ENCODE data around the gene PRSS21. TPM values are rescaled to one million over a fixed set of nuclear protein-coding genes. Genes with fewer than 3 reads are reported as not detected.

PRSS21 gene
- total and polyA plus RNA-seq, 4 donors, result 0.18 to 1.0 (median 0.26) TPM; not detected in 1

- Histone ChIP-seq H3K9me3 (ENCODE audit: control insufficient read depth in 4 of 4, low read length in 3 of 4) (no peaks in the 10 kb centered on the region), H3K27me3 (ENCODE audit: control insufficient read depth in 4 of 4, insufficient read depth in 4 of 4, low read length in 3 of 4) (no peaks in the 10 kb centered on the region), H3K4me3 (ENCODE audit: low read depth in 1 of 3, low read length in 3 of 3) (no peak overlapping the region), H3K9ac (ENCODE audit: low read depth in 1 of 2, low read length in 2 of 2) (no peak overlapping the region), H3K4me1 (ENCODE audit: control insufficient read depth in 4 of 4, insufficient read depth in 4 of 4, low read length in 3 of 4) (peaks cover 5 to 20% (median 14%) of the 10 kb centered on the region in 4 donors), H3K27ac (ENCODE audit: low read depth in 1 of 2, low read length in 2 of 2) (no peak overlapping the region), H3K36me3 (ENCODE audit: control insufficient read depth in 4 of 4, insufficient read depth in 3 of 4, low read depth in 1 of 4, low read length in 3 of 4) (peaks cover 25 to 55% (median 31%) of the 10 kb centered on the region in 4 donors)
- no peak for TF ChIP-seq CTCF (IDR thresholded peaks at IDR 0.05; ENCODE audit: low read depth, low read length, missing input control)
- TF ChIP-seq JUND (IDR thresholded peaks at IDR 0.05), result no peak
- no peak for TF ChIP-seq REST (IDR thresholded peaks at IDR 0.05)
- TF ChIP-seq RXRA (IDR thresholded peaks at IDR 0.05), result no peak
- no peak for TF ChIP-seq HNF4A (conservative IDR thresholded peaks at IDR 0.05)
- TF ChIP-seq NR2F2 (IDR thresholded peaks at IDR 0.05), result no peak
- TF ChIP-seq SP1 (IDR thresholded peaks at IDR 0.05), result no peak
- no peak for TF ChIP-seq GABPA (IDR thresholded peaks at IDR 0.05 in 1 of 2, conservative IDR thresholded peaks at IDR 0.05 in 1 of 2)
- no peak for TF ChIP-seq TAF1 (conservative IDR thresholded peaks at IDR 0.05)
- no peak for TF ChIP-seq MAX (IDR thresholded peaks at IDR 0.05)
- no peak for TF ChIP-seq RAD21 (IDR thresholded peaks at IDR 0.05)
- no peak for TF ChIP-seq EGR1 (IDR thresholded peaks at IDR 0.05; ENCODE audit: low read depth in 2 of 2)
- no peak for TF ChIP-seq FOXA1 (IDR thresholded peaks at IDR 0.05)
- TF ChIP-seq HNF4G (IDR thresholded peaks at IDR 0.05), result no peak
- TF ChIP-seq YY1 (IDR thresholded peaks at IDR 0.05), result no peak
- no peak for TF ChIP-seq ATF3 (IDR thresholded peaks at IDR 0.05)
- TF ChIP-seq ZBTB33 (IDR thresholded peaks at IDR 0.05), result no peak
- no peak for TF ChIP-seq FOXA2 (IDR thresholded peaks at IDR 0.05)
- DNase-seq (ENCODE audit: low spot score), result no peak
- WGBS, result 90% methylated on average over 12 of the region's 12 CpGs
Observed at GRCh38 chr16:2773188-2773968, 43.7 kb upstream of the PRSS21 start.

Measured in liver (tissue), 9 donors.